Measurements from ENCODE around the gene FAAP100. TPM values are rescaled to one million over a fixed set of nuclear protein-coding genes. Genes with fewer than 3 reads are reported as not detected.

The FAAP100 gene
- total RNA-seq, 4 donors from 2014 or later = 26.2 to 90.5 (median 37.4) TPM

GRCh38 chr17:81543339-81543675 is 8.8 kb downstream of the FAAP100 start:
- no peak for TF ChIP-seq CTCF (IDR thresholded peaks at IDR 0.05)
- TF ChIP-seq EP300 (IDR thresholded peaks at IDR 0.05; ENCODE audit: low read depth) = no peak
- TF ChIP-seq POLR2AphosphoS5 (IDR thresholded peaks at IDR 0.05) = no peak
- TF ChIP-seq POLR2A (IDR thresholded peaks at IDR 0.05) = no peak
- Histone ChIP-seq H3K9me3 (no peaks in the 10 kb centered on the region), H3K4me1 (no peaks in the 10 kb centered on the region), H3K4me3 (no peak overlapping the region), H3K36me3 (peaks cover 0 to 25% (median 4%) of the 10 kb centered on the region in 4 donors), H3K27ac (no peak overlapping the region), H3K27me3 (no peaks in the 10 kb centered on the region)
- intact Hi-C loops (cut with DNase I; ENCODE audit: low total_unique reads) = no loop called here
- DNase-seq = no peak
- 91% methylated on average over 12 of the region's 14 CpGs; no CpG with 5 or more reads in 1 of the 2 donors for WGBS, 2 donors (ENCODE audit: low coverage in 1 of 2)
- in situ Hi-C loops (cut with MboI; ENCODE audit: low pct_ligation_motif_present in 1 of 4, low pct_unique_long_range_greater_than_20kb in 1 of 4, low sequenced_read_pairs in 3 of 4) = no loop called here

- intact Hi-C loops (cut with DNase I; ENCODE audit: low total_unique reads) = no loop called here
- WGBS, 2 donors (ENCODE audit: low coverage in 1 of 2) = 81 to 85% methylated on average over 4 to 13 of the region's 15 CpGs
- peaks cover 5% of the 10 kb centered on the region for H3K27me3 ChIP-seq
- no peaks in the 10 kb centered on the region for H3K9me3 ChIP-seq
- H3K4me1 ChIP-seq = peaks cover 0 to 2% (median under 1%) of the 10 kb centered on the region in 4 donors
- DNase-seq = no peak
- no peak overlapping the region for H3K4me3 ChIP-seq
- no peak overlapping the region for H3K27ac ChIP-seq
- in situ Hi-C loops (cut with MboI; ENCODE audit: low pct_ligation_motif_present in 1 of 4, low pct_unique_long_range_greater_than_20kb in 1 of 4, low sequenced_read_pairs in 3 of 4) = no loop called here
- H3K36me3 ChIP-seq = peaks cover 0 to 25% (median 4%) of the 10 kb centered on the region in 4 donors
- TF ChIP-seq POLR2A (IDR thresholded peaks at IDR 0.05) (no peak), EP300 (IDR thresholded peaks at IDR 0.05; ENCODE audit: low read depth) (no peak), POLR2AphosphoS5 (IDR thresholded peaks at IDR 0.05) (no peak), CTCF (IDR thresholded peaks at IDR 0.05) (no peak)
Measured at GRCh38 chr17:81542431-81543338, 9.5 kb downstream of the FAAP100 start.

GRCh38 chr17:81541123-81541522 is 11.0 kb downstream of the FAAP100 start:
- no peak for TF ChIP-seq POLR2AphosphoS5 (IDR thresholded peaks at IDR 0.05)
- TF ChIP-seq POLR2A (IDR thresholded peaks at IDR 0.05) = no peak
- TF ChIP-seq EP300 (IDR thresholded peaks at IDR 0.05; ENCODE audit: low read depth) = no peak
- TF ChIP-seq CTCF (IDR thresholded peaks at IDR 0.05) = no peak
- Histone ChIP-seq H3K9me3 (no peaks in the 10 kb centered on the region), H3K36me3 (peaks cover 0 to 23% (median 4%) of the 10 kb centered on the region in 4 donors), H3K4me3 (no peak overlapping the region), H3K27me3 (peaks cover 21% of the 10 kb centered on the region), H3K4me1 (peaks cover 7 to 17% (median 11%) of the 10 kb centered on the region in 4 donors), H3K27ac (no peak overlapping the region)
- no peak for DNase-seq
- in situ Hi-C loops (cut with MboI; ENCODE audit: low pct_ligation_motif_present in 1 of 4, low pct_unique_long_range_greater_than_20kb in 1 of 4, low sequenced_read_pairs in 3 of 4) (no loop called here), intact Hi-C loops (cut with DNase I; ENCODE audit: low total_unique reads) (no loop called here)
- 94% methylated on average over 13 of the region's 17 CpGs; no CpG with 5 or more reads in 1 of the 2 donors for WGBS, 2 donors (ENCODE audit: low coverage in 1 of 2)

GRCh38 chr17:81540676-81541027 is 11.5 kb downstream of the FAAP100 start:
- no peak overlapping the region for H3K4me3 ChIP-seq
- 95% methylated on average over 13 of the region's 14 CpGs; no CpG with 5 or more reads in 1 of the 2 donors for WGBS, 2 donors (ENCODE audit: low coverage in 1 of 2)
- no peaks in the 10 kb centered on the region for H3K9me3 ChIP-seq
- H3K27ac ChIP-seq = no peak overlapping the region
- peaks cover 0 to 19% (median 3%) of the 10 kb centered on the region in 4 donors for H3K36me3 ChIP-seq
- no peak for DNase-seq
- in situ Hi-C loops (cut with MboI; ENCODE audit: low pct_ligation_motif_present in 1 of 4, low pct_unique_long_range_greater_than_20kb in 1 of 4, low sequenced_read_pairs in 3 of 4) (no loop called here), intact Hi-C loops (cut with DNase I; ENCODE audit: low total_unique reads) (no loop called here)
- peaks cover 25% of the 10 kb centered on the region for H3K27me3 ChIP-seq
- TF ChIP-seq POLR2A (IDR thresholded peaks at IDR 0.05) (no peak), CTCF (IDR thresholded peaks at IDR 0.05) (no peak), EP300 (IDR thresholded peaks at IDR 0.05; ENCODE audit: low read depth) (no peak), POLR2AphosphoS5 (IDR thresholded peaks at IDR 0.05) (no peak)
- peaks cover 7 to 17% (median 11%) of the 10 kb centered on the region in 4 donors for H3K4me1 ChIP-seq
